OCI-LY1 (cell line): ENCODE data around the gene ZFP90.
A peak's percentile ranks its signal among the peaks of the same experiment; 100 is the strongest.

ENCODE experiments used
- EZH2 ChIP-seq: fragments of 200-600 bp; sonication (generic), shearing (Covaris generic); IDR thresholded peaks from 2 replicates; pipeline ENCODE4 v1.8.0; 2017; ENCODE audit warnings: borderline replicate concordance, mixed run types, mild to moderate bottlenecking, antibody characterized with exemption, low read length, moderate library complexity, mixed read lengths
- TF ChIP-seq, protein P1 (sequence below): fragments of 200-600 bp; sonication (generic), shearing (Covaris generic); IDR thresholded peaks from 2 replicates; pipeline ENCODE4 v1.5.1; 2017; ENCODE audit warnings: mild to moderate bottlenecking, antibody characterized with exemption, low read length, moderate library complexity, mixed read lengths

DNA sequence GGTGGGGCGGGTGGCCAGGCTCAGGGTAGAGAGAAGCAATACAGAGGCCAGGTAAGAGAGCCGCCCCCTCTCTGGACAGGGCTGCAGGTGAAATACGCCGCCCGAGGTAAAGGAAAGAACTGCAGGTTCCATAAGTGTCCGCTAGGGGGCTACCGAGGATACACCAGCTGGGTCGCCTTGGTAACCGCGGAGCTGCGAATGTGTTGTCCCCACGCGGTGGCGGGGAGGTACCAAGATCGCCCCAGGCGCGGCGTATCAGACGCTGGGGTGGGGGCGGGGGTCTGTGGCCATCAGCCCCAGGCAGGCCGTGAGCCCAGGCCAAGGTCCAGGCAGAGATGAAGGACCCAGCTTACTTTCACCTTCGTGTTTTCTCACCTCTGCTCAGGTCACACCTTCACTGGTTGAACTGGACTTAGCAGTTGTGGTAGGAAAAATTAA lies 18.4 kb upstream of the ZFP90 start:
- TF ChIP-seq, protein P1, sequence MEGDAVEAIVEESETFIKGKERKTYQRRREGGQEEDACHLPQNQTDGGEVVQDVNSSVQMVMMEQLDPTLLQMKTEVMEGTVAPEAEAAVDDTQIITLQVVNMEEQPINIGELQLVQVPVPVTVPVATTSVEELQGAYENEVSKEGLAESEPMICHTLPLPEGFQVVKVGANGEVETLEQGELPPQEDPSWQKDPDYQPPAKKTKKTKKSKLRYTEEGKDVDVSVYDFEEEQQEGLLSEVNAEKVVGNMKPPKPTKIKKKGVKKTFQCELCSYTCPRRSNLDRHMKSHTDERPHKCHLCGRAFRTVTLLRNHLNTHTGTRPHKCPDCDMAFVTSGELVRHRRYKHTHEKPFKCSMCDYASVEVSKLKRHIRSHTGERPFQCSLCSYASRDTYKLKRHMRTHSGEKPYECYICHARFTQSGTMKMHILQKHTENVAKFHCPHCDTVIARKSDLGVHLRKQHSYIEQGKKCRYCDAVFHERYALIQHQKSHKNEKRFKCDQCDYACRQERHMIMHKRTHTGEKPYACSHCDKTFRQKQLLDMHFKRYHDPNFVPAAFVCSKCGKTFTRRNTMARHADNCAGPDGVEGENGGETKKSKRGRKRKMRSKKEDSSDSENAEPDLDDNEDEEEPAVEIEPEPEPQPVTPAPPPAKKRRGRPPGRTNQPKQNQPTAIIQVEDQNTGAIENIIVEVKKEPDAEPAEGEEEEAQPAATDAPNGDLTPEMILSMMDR, result peak; percentile 98
- no peak for TF ChIP-seq EZH2
